Activated CD4-positive, alpha-beta T cell treated with anti-CD3 and anti-CD28 coated beads, Interleukin-2, amount 10 ng/mL, durations not matched to agents 7 days and 5 days (primary cell): ENCODE measurements around the gene HTD2. TPM values are rescaled to one million over a fixed set of nuclear protein-coding genes. Genes with fewer than 3 reads are reported as not detected.

Source experiments
- CTCF ChIA-PET: fragments of 350-600 bp; sonication (Branson Sonifier 250); formaldehyde crosslinking; loops from one replicate; lab custom pipeline; 2021; ENCODE audit warnings: antibody characterized with exemption; lab: Charles Lee
- POLR2A ChIA-PET: fragments of 350-600 bp; sonication (Branson Sonifier 250); formaldehyde crosslinking; loops from one replicate; lab custom pipeline; 2021; ENCODE audit warnings: antibody characterized with exemption; lab: Charles Lee
- DNase-seq: peaks from one replicate; pipeline ENCODE4 v3.0.0-alpha.2; 2020
- H3K27ac Mint-ChIP-seq: one replicate; pipeline ENCODE4 v1.8.0; 2021; ENCODE audit warnings: mild to moderate bottlenecking, moderate library complexity, mixed read lengths
- H3K27me3 Mint-ChIP-seq: one replicate; pipeline ENCODE4 v1.8.0; 2021; ENCODE audit warnings: mixed read lengths
- H3K36me3 Mint-ChIP-seq: one replicate; pipeline ENCODE4 v1.8.0; 2021; ENCODE audit warnings: low read depth, mixed read lengths
- H3K4me1 Mint-ChIP-seq: one replicate; pipeline ENCODE4 v1.8.0; 2021; ENCODE audit warnings: mixed read lengths
- H3K4me3 Mint-ChIP-seq: one replicate; pipeline ENCODE4 v1.8.0; 2021; ENCODE audit warnings: mild to moderate bottlenecking, moderate library complexity, mixed read lengths
- H3K9me3 Mint-ChIP-seq: one replicate; pipeline ENCODE4 v1.8.0; 2021; ENCODE audit warnings: mixed read lengths
- total RNA-seq, 2 experiments: library from RNA; stranded (reverse); gene quantifications; one replicate each; pipeline ENCODE4 v1.2.3, GENCODE V29; 2021

The HTD2 gene
- total RNA-seq, 2 experiments from 2014 or later = 6.2 to 7.0 TPM

DNA sequence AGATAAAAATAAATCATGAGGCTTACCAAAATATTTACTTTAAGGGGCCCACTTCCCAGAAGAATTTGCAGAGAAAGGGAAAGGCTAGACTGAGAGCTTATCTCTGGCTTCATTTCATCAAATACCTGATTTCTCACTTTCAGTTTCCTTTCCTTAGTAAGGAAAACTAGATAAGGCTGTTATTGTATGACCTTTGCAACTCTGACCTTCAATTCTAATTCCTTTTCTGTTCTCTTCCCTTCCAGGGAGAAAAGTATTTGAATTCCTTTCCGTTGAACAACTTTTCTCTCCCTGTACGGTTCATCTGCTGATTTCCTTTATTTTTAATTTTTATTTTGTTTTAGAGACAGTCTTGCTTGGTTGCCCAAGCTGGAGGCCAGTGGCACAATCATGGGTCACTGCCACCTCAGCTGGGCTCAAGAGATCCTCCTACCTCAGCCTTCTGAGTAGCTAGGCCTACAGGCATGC lies 19.2 kb downstream of the HTD2 start:
- POLR2A ChIA-PET = interaction anchor here (0.6 kb wide), 1 partner anchor 101 kb away, joined by 4 read pairs; no protein-coding TSS in a partner anchor
- H3K4me3 Mint-ChIP-seq = no peak overlapping the region

DNA sequence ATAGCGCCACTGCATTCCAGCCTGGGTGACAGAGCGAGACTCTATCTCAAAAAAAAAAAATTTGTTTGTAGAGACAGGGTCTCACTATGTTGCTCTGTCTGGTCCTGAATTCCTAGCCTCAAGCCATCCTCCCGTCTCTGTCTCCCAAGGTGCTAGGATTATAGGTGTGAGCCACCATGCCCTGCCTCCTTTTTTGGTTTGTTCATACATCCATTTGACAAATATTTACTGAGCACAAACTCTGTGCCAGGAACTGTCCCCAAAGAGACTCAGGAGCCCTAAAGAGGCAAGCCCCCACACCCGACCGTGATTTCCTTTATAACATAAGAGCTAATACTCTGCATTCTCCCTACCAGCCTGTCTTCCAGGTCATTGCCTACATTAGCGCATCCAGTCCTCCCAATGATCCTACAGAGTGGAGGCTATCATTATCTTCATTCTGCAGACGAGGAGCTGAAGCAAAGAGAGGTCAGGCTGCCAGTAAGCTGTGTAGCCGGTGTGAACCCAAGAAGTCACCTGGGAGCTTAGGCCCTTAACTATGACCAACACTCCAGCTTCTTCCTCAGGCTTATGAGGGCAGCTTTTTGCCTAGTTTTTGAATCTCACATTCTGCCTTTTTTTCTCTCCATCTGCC lies 20.1 kb downstream of the HTD2 start:
- no peak for DNase-seq
- ChIA-PET POLR2A (no interaction called here), CTCF (interaction anchor here (1.5 kb wide), 1 partner anchor 10 kb away, joined by 4 read pairs; no protein-coding TSS in a partner anchor)
- Mint-ChIP-seq H3K4me3 (no peak overlapping the region), H3K27ac (peak overlapping the region; percentile 23), H3K36me3 (no peaks in the 10 kb centered on the region), H3K9me3 (no peaks in the 10 kb centered on the region), H3K4me1 (peaks cover 31% of the 10 kb centered on the region), H3K27me3 (no peaks in the 10 kb centered on the region)

More for the DNA sequence above, 19.2 kb downstream of the HTD2 start:
- H3K27ac Mint-ChIP-seq = peak overlapping the region; percentile 72
- no peak for DNase-seq
- peaks cover 29% of the 10 kb centered on the region for H3K4me1 Mint-ChIP-seq
- H3K9me3 Mint-ChIP-seq = no peaks in the 10 kb centered on the region
- H3K36me3 Mint-ChIP-seq = peaks cover 3% of the 10 kb centered on the region
- CTCF ChIA-PET = interaction anchor here (1.2 to 1.3 kb wide), 3 partner anchors 9 to 166 kb away, joined by 3 to 5 read pairs (median 5); partner anchors contain the start of gene KCTD6
- H3K27me3 Mint-ChIP-seq = no peaks in the 10 kb centered on the region

DNA sequence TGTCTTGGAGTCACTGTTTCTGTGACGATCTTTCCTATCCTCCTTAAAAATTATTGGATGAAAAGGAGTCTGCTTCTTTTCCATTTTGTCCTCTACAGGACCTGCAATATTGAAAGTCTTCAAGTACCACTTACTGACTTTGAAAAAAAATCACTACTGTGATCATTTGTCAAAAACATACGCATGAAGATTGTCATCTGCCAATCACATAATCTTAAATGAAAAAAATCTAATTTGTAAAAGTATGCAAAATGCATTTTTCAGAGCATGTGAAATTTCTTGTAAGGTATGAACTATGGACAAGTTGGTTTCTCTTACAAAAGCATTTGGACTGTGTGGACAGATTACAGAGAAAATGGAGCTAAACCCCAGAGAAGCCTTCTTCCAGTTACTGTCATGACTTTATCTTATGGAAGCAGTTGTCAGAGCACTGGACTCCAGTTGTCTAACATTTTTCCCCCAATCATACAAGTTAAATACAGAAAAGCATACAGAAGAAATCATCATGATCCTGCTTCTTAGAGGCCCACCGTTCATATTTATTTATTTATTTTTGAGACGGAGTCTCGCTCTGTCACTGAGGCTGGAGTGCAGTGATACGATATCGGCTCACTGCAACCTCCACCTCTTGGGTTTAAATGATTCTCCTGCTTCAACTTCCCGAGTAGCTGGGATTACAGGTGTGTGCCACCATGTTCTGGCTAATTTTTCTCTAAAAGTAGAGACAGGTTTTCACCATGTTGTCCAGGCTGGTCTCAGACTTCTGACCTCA lies 23.0 kb downstream of the HTD2 start:
- POLR2A ChIA-PET = no interaction called here
- H3K27me3 Mint-ChIP-seq = no peaks in the 10 kb centered on the region
- no peaks in the 10 kb centered on the region for H3K9me3 Mint-ChIP-seq
- CTCF ChIA-PET = no interaction called here
- H3K36me3 Mint-ChIP-seq = no peaks in the 10 kb centered on the region
- DNase-seq = no peak
- no peak overlapping the region for H3K4me3 Mint-ChIP-seq
- peaks cover 44% of the 10 kb centered on the region for H3K4me1 Mint-ChIP-seq
- H3K27ac Mint-ChIP-seq = no peak overlapping the region

DNA sequence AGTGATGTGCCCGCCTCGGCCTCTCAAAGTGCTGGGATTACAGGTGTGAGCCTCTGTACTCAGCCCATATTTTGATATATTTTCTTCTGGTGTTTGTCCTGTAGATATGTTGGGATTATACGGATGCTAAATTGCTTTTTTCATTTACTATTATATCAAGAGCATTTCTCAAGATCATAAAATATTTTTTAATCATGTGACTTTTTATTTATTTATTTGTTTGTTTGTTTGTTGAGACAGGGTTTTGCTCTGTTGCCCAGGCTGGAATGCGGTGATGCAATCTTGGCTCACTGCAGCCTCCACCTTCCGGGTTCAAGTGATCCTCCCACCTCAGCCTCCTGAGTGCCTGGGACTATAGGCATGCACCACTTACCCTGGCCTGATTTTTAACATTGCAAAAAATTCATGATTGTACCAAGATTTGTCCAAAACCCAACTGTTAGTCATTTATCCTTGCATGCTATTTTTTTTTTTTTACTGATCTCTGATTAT lies 23.6 kb downstream of the HTD2 start:
- Mint-ChIP-seq H3K27me3 (no peaks in the 10 kb centered on the region), H3K9me3 (no peaks in the 10 kb centered on the region), H3K27ac (no peak overlapping the region), H3K4me1 (peaks cover 44% of the 10 kb centered on the region), H3K36me3 (no peaks in the 10 kb centered on the region), H3K4me3 (no peak overlapping the region)
- ChIA-PET POLR2A (no interaction called here), CTCF (no interaction called here)
- DNase-seq = no peak

DNA sequence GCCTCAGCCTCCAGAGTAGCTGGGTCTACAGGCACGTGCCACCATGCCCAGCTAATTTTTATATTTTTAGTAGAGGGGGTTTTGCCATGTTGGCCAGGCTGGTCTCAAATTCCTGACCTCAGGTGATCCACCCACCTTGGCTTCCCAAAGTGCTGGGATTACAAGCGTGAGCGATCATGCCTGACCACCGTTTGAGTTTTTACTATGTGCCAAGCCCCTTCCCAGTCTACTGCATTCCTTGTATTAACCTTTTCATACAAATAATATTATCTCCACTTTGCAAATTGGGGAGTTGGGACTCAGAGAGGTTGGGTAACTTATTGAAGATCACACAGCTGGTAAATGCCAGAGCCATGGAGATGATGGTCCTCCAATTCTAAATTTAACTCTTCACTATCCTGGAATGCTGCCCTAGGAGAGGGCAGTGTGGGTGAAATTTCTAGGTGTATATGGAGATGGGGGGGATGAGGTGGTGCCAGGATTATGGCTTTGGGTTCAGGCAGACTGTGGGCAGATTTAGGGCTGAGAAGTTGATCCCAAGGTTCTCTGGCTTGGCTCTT lies 25.4 kb downstream of the HTD2 start:
- no peaks in the 10 kb centered on the region for H3K9me3 Mint-ChIP-seq
- no peaks in the 10 kb centered on the region for H3K27me3 Mint-ChIP-seq
- peak overlapping the region; percentile 62 for H3K4me3 Mint-ChIP-seq
- peaks cover 46% of the 10 kb centered on the region for H3K4me1 Mint-ChIP-seq
- DNase-seq = no peak
- peaks cover 6% of the 10 kb centered on the region for H3K36me3 Mint-ChIP-seq
- ChIA-PET POLR2A (no interaction called here), CTCF (interaction anchor here (0.9 to 2.2 kb wide), 3 partner anchors 21 to 25 kb away, joined by 4 to 9 read pairs (median 4); partner anchors contain the start of genes HTD2 and RPP14)
- H3K27ac Mint-ChIP-seq = peak overlapping the region; percentile 63

DNA sequence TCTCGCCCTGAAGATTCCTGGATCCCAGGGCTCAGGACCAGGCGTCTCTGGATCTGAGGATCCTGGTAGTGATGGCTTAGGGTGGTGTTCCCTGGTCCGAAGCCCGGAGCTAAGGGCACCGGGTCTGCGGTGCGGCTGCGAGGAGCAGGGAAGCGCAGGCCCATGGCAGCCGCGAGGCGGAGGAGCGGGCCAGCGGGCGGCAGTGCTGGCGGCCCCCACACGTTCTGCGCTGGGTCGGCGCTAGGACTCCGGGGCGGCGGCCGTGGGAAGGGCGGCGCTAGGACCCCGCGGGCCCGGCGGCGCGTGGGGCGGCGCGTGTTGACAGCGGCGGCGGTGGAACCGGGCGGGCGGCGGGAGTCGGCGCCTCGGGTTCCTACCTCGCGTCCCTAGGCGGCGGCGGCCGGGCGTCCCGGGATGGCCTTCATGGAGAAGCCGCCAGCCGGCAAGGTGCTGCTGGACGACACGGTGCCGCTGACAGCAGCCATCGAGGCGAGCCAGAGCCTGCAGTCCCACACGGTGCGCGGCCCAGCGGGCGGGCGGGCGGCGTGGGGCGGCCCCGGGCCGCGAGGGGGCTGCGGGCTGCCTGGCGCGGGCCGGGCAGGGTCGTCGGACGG lies 26.4 kb downstream of the HTD2 start, which contains the start of gene PXK:
PXK (plus strand) TSS at position 318 of the 614 bp plus-strand sequence; CDS start at position 415, 97 bp downstream.
- CTCF ChIA-PET = interaction anchor here (0.6 to 5.6 kb wide), 7 partner anchors 8 to 144 kb away, joined by 3 to 24 read pairs (median 5); partner anchors contain the start of genes HTD2 and RPP14

DNA sequence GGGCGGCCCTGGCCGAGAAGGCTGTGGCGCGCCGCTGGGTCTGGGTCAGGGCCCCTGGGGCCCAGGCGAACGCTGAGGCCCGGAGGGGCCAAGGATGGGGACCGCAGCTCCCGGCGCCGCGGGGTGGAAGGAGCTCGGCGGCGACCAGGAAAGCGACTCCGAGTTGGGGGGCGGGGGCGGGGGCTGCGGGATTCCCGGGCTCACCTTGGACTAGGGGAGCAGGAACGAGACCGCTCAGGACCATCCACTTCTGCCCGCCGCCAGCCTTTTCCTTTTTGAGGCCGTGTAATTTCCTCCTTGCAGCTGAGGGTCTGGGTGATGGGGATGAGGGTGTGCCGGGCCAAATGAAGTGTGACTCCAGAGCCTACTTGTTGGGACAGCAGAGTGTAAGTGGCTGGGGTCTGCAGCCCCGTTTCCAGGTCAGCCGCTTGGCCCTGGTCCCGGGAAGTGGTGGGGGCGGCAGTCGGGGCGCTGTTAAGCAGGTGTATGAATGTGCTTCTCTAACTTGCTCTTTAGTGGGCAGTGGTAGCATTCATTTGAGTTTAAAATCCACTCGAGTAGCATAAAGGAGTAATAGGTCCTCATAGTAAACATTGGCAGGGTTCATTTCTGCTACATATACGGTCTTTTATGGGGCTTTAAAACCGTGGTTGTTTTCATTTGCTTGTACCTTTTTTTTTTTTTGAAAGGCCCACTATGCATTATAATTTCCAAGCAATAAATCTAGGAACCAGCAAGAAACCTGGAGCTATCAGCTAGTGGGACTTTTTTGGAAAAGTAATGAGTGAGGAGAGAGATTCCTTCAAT lies 27.1 kb downstream of the HTD2 start:
- peaks cover 10% of the 10 kb centered on the region for H3K36me3 Mint-ChIP-seq
- DNase-seq = peak; percentile 35
- peaks cover 46% of the 10 kb centered on the region for H3K4me1 Mint-ChIP-seq
- H3K27me3 Mint-ChIP-seq = no peaks in the 10 kb centered on the region
- H3K27ac Mint-ChIP-seq = peak overlapping the region; percentile 97
- no peaks in the 10 kb centered on the region for H3K9me3 Mint-ChIP-seq
- POLR2A ChIA-PET = interaction anchor here (0.8 kb wide), 1 partner anchor 81 kb away, joined by 5 read pairs; no protein-coding TSS in a partner anchor
- CTCF ChIA-PET = interaction anchor here (0.6 to 5.6 kb wide), 11 partner anchors 9 to 1875 kb away, joined by 3 to 24 read pairs (median 3); partner anchors contain the start of genes HTD2, KCTD6 and RPP14
- peak overlapping the region; percentile 100 for H3K4me3 Mint-ChIP-seq

More for the DNA sequence above, 26.4 kb downstream of the HTD2 start, which contains the start of gene PXK:
- Mint-ChIP-seq H3K4me1 (peaks cover 46% of the 10 kb centered on the region), H3K4me3 (peak within 1 kb of the TSS; percentile 100), H3K27ac (peak within 1 kb of the TSS; percentile 97), H3K27me3 (no peaks in the 10 kb centered on the region), H3K9me3 (no peaks in the 10 kb centered on the region), H3K36me3 (peaks cover 8% of the 10 kb centered on the region)
- POLR2A ChIA-PET = no interaction called here
- peak; percentile 75 for DNase-seq

DNA sequence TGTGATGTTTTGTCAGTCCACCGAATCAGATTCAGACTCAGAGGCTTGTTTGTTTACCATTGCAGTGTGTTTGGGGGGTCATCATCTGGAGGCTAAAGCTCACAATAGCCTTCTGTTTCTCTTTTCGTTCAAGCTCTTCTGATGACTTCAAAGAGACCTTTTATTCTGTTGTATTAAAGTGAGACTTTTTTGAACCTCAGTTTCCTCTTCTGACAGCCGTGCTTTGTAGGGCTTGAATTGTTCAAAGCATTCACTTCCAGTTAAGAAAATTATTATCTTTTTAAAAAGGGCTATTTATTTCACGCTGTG lies 27.6 kb downstream of the HTD2 start:
- peak overlapping the region; percentile 100 for H3K4me3 Mint-ChIP-seq
- POLR2A ChIA-PET = interaction anchor here (0.8 kb wide), 1 partner anchor 81 kb away, joined by 5 read pairs; no protein-coding TSS in a partner anchor
- no peaks in the 10 kb centered on the region for H3K27me3 Mint-ChIP-seq
- no peaks in the 10 kb centered on the region for H3K9me3 Mint-ChIP-seq
- H3K27ac Mint-ChIP-seq = peak overlapping the region; percentile 97
- H3K36me3 Mint-ChIP-seq = peaks cover 12% of the 10 kb centered on the region
- no peak for DNase-seq
- CTCF ChIA-PET = interaction anchor here (0.6 to 5.6 kb wide), 8 partner anchors 11 to 1875 kb away, joined by 3 to 24 read pairs (median 4); partner anchors contain the start of genes HTD2, KCTD6 and RPP14
- H3K4me1 Mint-ChIP-seq = peaks cover 48% of the 10 kb centered on the region

DNA sequence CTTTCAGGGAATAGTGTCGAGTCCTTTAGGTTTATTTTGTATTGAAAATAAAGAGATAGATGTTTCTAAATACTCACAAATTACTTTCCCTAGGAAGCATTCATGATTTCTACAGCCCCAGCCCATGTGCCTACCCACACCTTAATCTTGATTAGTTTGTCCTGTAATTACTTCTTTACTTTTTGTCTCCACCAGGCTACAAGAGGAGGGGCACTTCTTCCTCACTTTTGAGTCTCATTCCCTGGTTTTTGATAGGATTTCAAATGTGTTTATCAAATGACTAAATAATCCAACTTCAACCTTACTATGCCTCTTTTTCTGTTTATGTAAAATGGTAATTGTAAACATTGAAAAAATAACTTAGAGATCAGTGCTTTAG lies 28.2 kb downstream of the HTD2 start:
- POLR2A ChIA-PET = interaction anchor here (0.6 to 1.5 kb wide), 3 partner anchors 15 to 108 kb away, joined by 5 to 9 read pairs (median 7); no protein-coding TSS in a partner anchor
- H3K27ac Mint-ChIP-seq = peak overlapping the region; percentile 76
- no peak for DNase-seq
- H3K4me1 Mint-ChIP-seq = peaks cover 48% of the 10 kb centered on the region
- peaks cover 13% of the 10 kb centered on the region for H3K36me3 Mint-ChIP-seq
- CTCF ChIA-PET = interaction anchor here (0.6 to 5.6 kb wide), 12 partner anchors 9 to 157 kb away, joined by 3 to 24 read pairs (median 4); partner anchors contain the start of genes HTD2, KCTD6 and RPP14
- no peaks in the 10 kb centered on the region for H3K9me3 Mint-ChIP-seq
- peak overlapping the region; percentile 100 for H3K4me3 Mint-ChIP-seq
- H3K27me3 Mint-ChIP-seq = no peaks in the 10 kb centered on the region

DNA sequence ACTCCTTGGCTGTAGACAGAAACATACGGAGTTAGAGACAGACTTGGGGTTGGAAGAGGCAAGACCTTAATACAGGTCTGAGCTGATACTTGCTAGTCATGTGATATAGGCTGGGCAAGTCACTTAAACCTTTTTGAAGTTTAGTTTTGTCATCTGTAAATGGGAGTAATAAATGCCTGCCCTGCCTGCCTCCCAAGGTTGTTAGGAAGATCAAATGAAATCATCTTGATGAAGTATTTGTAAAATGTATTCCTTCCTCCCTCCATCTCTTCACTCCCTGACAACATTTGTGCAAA lies 29.3 kb downstream of the HTD2 start:
- ChIA-PET POLR2A (interaction anchor here (1.5 kb wide), 1 partner anchor 14 kb away, joined by 7 read pairs; no protein-coding TSS in a partner anchor), CTCF (interaction anchor here (0.9 to 5.6 kb wide), 8 partner anchors 9 to 156 kb away, joined by 3 to 24 read pairs (median 4); partner anchors contain the start of genes HTD2, KCTD6 and RPP14)
- Mint-ChIP-seq H3K27me3 (no peaks in the 10 kb centered on the region), H3K36me3 (peaks cover 13% of the 10 kb centered on the region), H3K27ac (peak overlapping the region; percentile 89), H3K4me3 (peak overlapping the region; percentile 100), H3K4me1 (peaks cover 47% of the 10 kb centered on the region), H3K9me3 (no peaks in the 10 kb centered on the region)
- no peak for DNase-seq
